Right forelimb (tissue), 1 donor: ENCODE measurements around the gene CD164L2.

ENCODE experiments used
- DNase-seq: peaks from one replicate; pipeline ENCODE4 v3.0.0-alpha.2; 2018

Gene CD164L2

GRCh38 chr1:27361044-27361402 lies 22.1 kb downstream of the CD164L2 start:
- DNase-seq, result no peak

DNA sequence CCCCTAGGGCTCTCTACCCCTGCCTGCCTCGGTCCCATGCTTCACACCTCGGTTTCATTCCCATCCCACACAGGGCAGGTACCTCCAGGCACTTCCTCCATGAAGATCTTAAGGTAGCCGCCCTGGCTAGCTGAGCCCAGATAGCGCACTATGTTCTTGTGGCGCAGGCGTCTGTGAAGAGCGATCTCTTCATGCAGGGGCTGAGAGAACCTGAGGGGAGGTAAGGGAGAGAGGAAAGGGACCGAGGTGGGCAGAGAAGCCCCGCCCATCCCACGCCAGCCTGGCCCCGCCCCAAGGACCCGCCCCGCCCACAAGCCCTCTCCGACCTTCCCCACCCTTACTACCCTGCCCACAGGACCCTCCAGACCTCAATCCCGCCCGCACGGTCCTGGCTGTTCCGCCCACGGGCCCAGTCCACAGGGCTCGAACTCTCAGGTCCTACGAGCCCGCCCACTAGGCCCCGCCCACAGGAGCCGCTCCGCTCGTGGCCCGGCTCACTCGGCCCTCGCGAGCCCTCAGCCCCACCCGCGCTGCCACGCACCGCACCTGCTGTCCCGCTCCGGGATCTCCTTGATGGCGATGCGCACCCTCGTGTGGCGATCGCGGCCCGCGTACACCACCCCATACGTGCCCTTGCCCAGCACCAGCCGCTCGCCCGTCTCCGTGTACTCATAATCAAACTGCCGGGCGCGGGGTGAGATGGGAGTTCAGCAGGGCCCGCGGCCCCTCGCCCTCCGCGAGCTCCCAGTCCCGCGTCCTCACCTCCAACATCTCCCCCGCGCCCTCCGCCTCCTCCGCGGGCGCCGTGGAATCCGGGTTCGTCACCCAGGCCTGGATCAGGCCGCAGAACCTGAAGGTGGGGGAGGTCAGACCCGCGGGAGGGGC lies 22.7 kb downstream of the CD164L2 start:
- DNase-seq, result no peak

GRCh38 chr1:27359822-27360158 lies 23.3 kb downstream of the CD164L2 start:
- no peak for DNase-seq

DNA sequence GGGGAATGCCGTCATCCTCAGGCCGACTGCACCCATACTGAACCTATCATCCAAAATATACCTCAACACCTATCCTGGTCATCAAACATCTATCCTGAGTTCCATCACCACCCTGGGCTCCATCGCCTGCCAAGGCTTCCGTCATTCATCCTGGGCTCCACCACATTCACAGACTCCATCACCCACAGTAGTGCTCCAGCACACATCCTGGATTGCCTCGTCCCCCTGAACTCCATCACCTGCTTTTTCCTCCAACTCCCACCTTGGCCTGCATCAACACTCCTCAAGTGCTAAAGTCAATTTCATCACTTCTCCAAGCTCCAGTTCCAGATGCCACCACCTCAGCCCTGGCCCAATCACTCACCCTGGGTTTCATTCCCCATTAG lies 24.2 kb downstream of the CD164L2 start:
- no peak for DNase-seq

GRCh38 chr1:27358038-27358927 lies 24.9 kb downstream of the CD164L2 start:
- no peak for DNase-seq

- DNase-seq, result peak; percentile 88
These were observed 25.7 kb downstream of the CD164L2 start for GRCh38 chr1:27357281-27358037.

GRCh38 chr1:27356619-27357280 lies 26.4 kb downstream of the CD164L2 start:
- no peak for DNase-seq

- DNase-seq, result no peak
These were observed 26.9 kb downstream of the CD164L2 start for GRCh38 chr1:27356277-27356618.

GRCh38 chr1:27355683-27356082 lies 27.4 kb downstream of the CD164L2 start:
- DNase-seq, result no peak

DNA sequence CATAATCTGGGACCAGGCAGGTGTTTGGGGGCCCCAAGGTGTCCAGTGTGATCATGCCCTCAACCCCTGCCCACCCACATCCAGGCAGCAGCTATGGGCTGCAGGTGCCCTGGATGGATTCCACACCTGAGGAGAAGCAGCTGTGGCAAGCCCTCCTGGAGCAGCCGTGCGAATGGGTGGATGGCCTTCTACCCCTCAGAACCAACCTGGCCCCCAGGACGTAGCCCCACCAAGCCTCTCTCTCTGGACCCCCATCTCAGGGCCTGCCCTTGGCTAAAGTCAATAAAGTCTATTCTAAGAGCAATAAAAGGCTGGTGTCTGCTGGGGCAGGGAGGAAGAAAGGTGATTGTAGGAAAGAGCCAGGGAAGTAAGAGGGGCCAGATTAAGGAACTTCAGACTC lies 29.5 kb downstream of the CD164L2 start:
- DNase-seq, result no peak

GRCh38 chr1:27353166-27353565 lies 30.0 kb downstream of the CD164L2 start:
- DNase-seq, result no peak

DNA sequence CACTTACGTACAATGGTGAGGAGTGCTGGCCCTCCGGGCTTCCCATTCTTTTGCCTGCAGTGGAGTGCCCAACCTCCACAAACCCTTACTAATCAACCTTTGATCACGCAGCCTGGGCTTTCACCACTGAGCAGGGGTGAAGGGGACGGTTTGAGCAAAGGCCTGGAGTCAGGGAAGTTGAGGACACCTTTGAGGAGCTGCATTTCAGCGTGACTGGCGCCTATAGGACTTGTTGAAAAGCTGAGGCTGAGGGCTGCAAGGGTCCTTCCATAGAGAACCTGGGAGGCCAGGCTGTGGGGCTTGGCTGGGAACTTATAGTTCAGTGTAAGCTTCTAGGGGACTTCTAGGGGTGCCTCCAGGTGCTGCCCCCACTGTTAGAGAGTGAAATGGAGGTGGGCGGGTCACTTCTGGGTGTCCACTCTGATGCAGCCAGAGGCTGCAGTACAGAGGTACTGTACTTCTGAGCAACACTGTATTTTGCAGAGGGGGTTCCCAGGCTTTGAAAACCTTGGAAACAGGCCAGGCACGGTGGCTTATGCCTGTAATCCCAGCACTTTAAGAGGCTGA lies 31.5 kb downstream of the CD164L2 start:
- DNase-seq, result no peak

GRCh38 chr1:27350663-27351540 lies 32.2 kb downstream of the CD164L2 start:
- no peak for DNase-seq

DNA sequence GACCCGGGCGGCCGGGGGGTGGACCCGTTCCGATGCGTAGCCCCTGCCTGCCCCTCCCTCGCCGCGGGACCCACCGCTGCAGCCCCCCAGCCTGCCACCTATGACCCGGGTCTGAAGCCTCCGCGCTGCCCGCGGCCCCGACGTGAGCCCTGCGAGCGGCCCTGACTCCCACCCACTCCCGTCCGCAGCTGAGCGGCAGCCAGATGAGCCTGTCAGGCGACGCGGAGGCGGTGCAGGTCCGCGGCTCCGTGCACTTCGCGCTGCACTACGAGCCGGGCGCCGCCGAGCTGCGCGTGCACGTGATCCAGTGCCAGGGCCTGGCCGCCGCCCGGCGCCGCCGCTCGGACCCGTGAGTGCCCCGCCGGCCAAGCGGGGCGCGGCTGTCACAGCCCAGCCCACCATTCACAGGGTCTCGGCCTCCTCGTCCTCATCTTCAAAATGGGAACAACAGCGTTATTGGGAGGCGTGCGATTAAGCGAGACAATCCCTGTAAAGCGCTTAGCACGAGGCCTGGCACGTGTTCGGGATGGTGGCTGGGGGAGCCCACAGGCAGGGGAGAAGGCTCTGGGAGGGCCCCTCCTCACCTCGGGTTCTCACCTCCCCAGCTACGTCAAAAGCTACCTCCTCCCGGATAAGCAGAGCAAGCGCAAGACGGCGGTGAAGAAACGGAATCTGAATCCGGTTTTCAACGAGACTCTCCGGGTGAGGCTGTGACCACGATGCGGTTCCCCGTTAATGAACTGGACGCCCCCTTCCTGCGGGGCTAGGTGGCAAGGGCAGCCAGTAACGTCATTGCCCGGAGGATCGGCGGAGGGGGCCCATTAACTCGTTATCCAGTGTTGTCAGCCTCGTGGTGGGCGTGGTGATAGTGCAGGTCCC lies 33.1 kb downstream of the CD164L2 start:
- DNase-seq, result peak; percentile 80

GRCh38 chr1:27348861-27349783 lies 34.0 kb downstream of the CD164L2 start:
- DNase-seq, result no peak

- no peak for DNase-seq
These were observed 36.0 kb downstream of the CD164L2 start for GRCh38 chr1:27346991-27347624.

- no peak for DNase-seq
These were observed 36.8 kb downstream of the CD164L2 start for GRCh38 chr1:27346357-27346756.

- DNase-seq, result no peak
These were observed 37.9 kb downstream of the CD164L2 start for GRCh38 chr1:27345272-27345671.

- DNase-seq, result no peak
These were observed 39.5 kb downstream of the CD164L2 start for GRCh38 chr1:27343639-27344025.
